Adipocyte (in vitro differentiated cells): ENCODE measurements around the gene ATP6V1C2.
"Not testable (repeated sequence)": the region's sequence is repeated elsewhere in the genome, so short reads cannot be mapped to it uniquely, and the experiment has no call there.

Experiments
- DNase-seq: peaks from one replicate; pipeline ENCODE4 v3.0.0-alpha.2; 2015; ENCODE audit warnings: low read depth
- H3K27me3 ChIP-seq: replicated peaks from 2 replicates; pipeline ENCODE4 v1.7.0; 2013; ENCODE audit warnings: mild to moderate bottlenecking, low read length, moderate library complexity; ENCODE audit not compliant: control insufficient read depth, insufficient read depth
- H3K36me3 ChIP-seq: 2 replicates; pipeline ENCODE4 v1.7.0; 2013; ENCODE audit warnings: low read length, mild to moderate bottlenecking, moderate library complexity; ENCODE audit not compliant: control insufficient read depth, insufficient read depth, severe bottlenecking
- H3K4me1 ChIP-seq: 2 replicates; pipeline ENCODE4 v1.7.0; 2013; ENCODE audit warnings: mild to moderate bottlenecking, low read length, moderate library complexity; ENCODE audit not compliant: control insufficient read depth, insufficient read depth
- H3K4me3 ChIP-seq: 2 replicates; pipeline ENCODE4 v1.7.0; 2013; ENCODE audit warnings: mild to moderate bottlenecking, low read length, moderate library complexity
- H3K9ac ChIP-seq: 2 replicates; pipeline ENCODE4 v1.7.0; 2013; ENCODE audit warnings: mild to moderate bottlenecking, low read length, moderate library complexity
- H3K9me3 ChIP-seq: 2 replicates; pipeline ENCODE4 v1.7.0; 2013; ENCODE audit warnings: mild to moderate bottlenecking, low read length, moderate library complexity; ENCODE audit not compliant: control insufficient read depth

The ATP6V1C2 gene

DNA sequence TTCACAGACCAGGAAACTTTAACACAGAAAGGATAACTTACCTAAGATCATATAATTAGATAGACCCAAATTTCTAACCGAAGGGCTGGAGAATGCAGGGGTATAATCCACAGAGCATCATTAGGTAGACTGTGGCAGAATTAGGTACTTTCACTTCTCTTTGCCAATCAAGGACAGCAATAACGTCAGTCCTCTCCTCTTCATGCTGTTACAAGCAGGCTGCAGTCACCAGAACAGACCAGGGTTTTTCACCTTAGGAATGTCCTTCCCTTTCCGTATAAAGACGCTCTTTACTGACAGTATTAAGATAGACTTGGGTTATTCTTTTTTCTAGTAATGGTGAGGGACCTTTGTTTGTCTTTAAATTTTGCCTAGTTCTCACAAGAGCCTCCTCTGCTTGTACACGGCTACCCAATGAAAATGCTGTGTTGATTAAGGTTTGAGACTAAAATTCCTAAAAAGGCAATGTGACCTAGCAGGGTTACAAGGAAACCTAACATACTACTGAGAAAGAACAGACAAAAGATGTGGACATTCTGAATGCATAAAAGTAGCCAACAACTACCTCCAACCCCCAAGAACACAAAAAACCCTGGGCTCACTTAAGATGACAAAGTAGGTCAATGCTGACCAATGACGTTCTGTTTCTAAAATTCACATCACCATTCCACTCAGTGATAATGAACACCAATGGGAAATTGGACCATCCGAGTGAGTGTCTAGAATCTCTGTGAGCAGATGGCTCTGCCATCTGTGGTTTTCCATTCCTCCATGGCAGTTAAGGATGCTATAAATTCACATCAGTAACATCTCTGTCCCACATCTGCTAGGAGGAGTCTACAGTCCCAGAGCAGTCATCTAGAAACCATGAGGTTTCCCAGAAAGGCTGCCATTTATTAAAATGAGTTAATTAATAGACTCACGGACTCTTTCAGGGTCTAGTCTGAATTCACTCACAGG, 89.1 kb downstream of the ATP6V1C2 start:
- peaks cover 28% of the 10 kb centered on the region for H3K4me1 ChIP-seq
- no peaks in the 10 kb centered on the region for H3K36me3 ChIP-seq
- H3K9ac ChIP-seq, result peak overlapping the region; percentile 89
- DNase-seq, result peak; percentile 24
- no peaks in the 10 kb centered on the region for H3K27me3 ChIP-seq
- peak overlapping the region; percentile 89 for H3K4me3 ChIP-seq
- H3K9me3 ChIP-seq, result no peaks in the 10 kb centered on the region

DNA sequence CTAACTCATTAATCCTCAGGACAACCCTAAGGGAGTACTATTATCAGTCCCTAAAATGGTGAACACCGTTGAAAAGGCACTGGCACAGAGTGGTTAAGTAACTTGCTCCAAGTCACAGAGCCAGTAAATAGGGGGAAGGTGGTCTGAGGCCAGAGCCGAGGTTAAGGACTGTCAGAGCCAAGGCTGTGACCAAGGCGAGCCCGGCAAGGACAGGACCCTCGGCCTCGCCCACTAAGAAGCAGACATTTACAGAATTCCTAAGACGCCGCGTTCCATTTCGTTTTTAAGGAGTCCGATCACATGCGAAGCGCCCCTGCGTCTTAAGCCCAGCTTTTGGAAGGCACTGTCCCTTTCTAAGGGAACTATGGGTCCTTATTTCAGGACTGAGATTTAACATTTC, 90.1 kb downstream of the ATP6V1C2 start:
- Histone ChIP-seq H3K9ac (peak overlapping the region; percentile 89), H3K36me3 (no peaks in the 10 kb centered on the region), H3K4me3 (peak overlapping the region; percentile 89), H3K4me1 (peaks cover 28% of the 10 kb centered on the region), H3K9me3 (no peaks in the 10 kb centered on the region), H3K27me3 (no peaks in the 10 kb centered on the region)
- DNase-seq, result peak; percentile 54

DNA sequence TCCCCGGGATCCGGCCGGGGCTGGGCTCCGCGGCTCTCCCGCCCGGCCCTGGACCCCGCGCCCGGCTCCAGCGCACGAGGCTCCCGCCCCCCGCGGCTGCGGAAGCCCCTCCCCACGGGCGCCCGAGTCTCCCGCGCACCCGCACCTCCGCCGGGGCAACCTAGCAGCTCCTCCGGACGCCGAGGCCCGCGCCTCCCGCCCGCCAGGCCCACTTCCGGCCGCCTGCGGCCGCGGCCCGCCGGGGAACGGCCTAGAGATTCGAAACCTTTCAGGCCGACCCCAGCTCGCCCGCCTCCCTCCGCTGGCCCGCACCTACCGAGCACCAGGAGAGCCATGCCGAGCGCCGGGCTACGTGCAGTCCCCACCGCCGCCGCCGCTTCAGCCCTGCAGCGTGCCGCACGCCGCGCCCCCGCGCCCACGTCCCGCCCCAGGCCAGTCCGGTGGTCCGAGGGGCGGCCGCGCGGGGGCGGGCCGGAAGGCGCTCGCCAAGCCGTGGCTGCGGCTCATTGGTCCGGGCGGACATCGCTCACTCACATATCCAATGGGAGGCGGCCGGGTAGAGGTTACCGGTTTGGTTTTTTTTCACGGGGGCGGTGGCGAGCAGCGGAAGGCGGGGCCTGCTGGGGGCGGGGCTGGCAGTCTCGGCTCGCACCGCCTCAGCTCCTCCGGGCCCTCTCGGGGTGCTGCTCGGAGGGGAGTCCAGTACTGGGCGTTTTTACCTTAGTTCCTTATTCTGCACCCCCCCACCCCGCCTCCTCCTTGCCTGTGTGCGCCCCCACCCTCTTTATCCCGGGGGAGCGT, 91.1 kb downstream of the ATP6V1C2 start, which contains the start of gene PDIA6:
Gene PDIA6, minus strand, starts transcription at position 424 of the 801 bp plus-strand sequence. Its CDS starts 89 bp downstream, at position 335.
- Histone ChIP-seq H3K4me1 (peaks cover 28% of the 10 kb centered on the region), H3K9ac (peak within 1 kb of the TSS; percentile 89), H3K36me3 (no peaks in the 10 kb centered on the region), H3K27me3 (peaks cover 2% of the 10 kb centered on the region), H3K4me3 (peak within 1 kb of the TSS; percentile 89), H3K9me3 (no peaks in the 10 kb centered on the region)
- DNase-seq, result peak; percentile 99

DNA sequence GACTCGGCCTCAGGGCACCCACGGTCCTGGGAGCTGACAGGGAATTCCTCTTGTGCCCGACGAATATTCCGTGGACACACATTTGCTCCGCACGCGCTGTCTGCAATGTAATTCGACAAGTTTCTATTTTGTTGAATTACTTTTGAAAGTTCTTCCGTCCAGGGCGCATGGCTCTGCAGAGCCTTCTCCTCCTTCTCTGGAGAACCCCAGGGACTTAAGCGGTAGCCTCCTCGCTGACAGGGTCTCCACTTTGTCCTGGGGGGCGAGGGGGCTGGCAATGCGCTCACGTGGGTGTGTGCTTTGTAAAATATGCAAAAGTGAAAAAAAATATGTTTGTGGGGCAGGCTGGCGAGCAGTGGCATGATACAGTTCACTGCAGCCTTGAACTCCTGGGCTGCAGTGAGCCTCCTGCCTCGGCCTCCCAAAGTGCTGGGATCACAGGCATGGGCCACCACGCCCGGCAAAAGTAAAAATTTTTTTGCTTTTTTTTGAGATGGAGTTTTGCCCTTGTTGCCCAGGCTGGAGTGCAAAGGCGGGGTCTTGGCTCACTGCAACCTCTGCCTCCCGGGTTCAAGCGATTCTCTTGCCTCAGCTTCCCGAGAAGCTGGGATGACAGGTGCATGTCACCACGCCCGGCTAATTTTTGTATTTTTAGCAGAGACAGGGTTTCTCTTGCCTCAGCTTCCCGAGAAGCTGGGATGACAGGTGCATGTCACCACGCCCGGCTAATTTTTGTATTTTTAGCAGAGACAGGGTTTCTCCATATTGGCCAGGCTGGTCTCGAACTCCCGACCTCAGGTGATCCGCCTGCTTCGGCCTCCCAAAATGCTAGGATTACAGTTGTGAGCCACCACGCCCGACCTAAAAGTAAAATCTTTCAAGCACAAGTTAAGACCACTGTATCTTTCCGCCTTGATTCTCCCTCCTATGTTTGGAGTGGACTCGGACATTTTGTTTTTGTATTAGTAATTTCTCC, 92.0 kb downstream of the ATP6V1C2 start:
- Histone ChIP-seq H3K4me3 (peak overlapping the region; percentile 89), H3K9ac (peak overlapping the region; percentile 89), H3K4me1 (peaks cover 28% of the 10 kb centered on the region)
- H3K27me3 ChIP-seq, H3K9me3 ChIP-seq, DNase-seq, H3K36me3 ChIP-seq: not testable (repeated sequence)

DNA sequence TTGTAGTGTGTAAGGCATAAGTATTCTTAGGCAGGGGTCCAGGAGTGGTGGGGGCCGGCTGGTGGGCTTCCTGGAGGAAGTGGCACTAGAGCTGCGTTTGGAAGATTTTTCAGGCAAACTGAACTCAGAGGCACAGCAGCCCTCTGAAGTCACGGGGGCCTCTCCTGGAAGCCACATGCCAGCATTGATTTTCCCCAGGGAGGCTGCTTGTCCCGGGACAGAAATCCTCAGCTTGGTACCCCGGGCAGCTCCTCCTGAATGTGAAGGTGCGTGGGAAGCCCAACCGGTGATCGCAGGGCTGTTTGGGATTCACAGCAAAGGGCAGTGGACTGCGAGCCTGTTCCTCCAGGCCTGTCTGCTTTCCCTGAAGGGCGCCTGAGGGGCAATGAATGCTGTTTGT, 92.7 kb downstream of the ATP6V1C2 start:
- peaks cover 10% of the 10 kb centered on the region for H3K27me3 ChIP-seq
- no peak for DNase-seq
- H3K4me3 ChIP-seq, result no peak overlapping the region
- no peaks in the 10 kb centered on the region for H3K36me3 ChIP-seq
- no peaks in the 10 kb centered on the region for H3K9me3 ChIP-seq
- peaks cover 28% of the 10 kb centered on the region for H3K4me1 ChIP-seq
- peak overlapping the region; percentile 14 for H3K9ac ChIP-seq

DNA sequence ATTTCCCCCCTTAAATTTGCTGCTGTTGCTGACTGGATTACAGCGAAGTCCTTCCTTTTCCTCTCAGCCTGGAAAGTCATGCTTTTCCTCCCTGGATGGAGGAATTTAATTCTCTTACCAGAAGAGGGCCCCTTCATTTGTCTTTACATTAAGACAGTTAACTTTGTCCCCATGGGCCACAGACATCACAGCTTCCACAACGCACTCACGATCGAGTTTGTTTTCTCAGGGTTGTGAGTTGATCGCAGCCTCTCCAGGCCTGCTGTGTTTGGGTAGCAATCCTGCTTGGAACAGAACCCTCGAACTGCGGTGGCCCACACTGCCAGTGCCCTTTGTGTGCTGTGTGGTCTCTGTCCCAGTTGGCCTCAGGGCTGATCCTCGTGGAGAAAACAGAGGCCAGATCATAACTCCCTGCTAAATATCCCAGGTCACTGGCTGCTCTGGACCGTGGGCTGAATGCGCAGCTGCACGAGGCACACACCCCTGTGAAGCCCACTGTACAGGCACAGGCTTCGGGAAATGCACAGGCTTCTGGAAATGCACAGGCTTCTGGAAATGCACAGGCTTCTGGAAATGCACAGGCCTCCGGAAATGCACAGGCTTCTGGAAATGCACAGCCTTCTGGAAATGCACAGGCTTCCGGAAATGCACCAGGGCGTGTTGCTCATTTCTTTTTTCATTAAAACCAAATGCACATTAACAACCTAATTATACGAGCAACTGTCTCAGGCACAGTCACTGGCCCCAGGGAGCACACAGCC, 93.3 kb downstream of the ATP6V1C2 start:
- Histone ChIP-seq H3K4me1 (peaks cover 28% of the 10 kb centered on the region), H3K27me3 (peaks cover 16% of the 10 kb centered on the region), H3K36me3 (no peaks in the 10 kb centered on the region), H3K9me3 (no peaks in the 10 kb centered on the region), H3K4me3 (no peak overlapping the region), H3K9ac (peak overlapping the region; percentile 14)
- peak; percentile 8 for DNase-seq

DNA sequence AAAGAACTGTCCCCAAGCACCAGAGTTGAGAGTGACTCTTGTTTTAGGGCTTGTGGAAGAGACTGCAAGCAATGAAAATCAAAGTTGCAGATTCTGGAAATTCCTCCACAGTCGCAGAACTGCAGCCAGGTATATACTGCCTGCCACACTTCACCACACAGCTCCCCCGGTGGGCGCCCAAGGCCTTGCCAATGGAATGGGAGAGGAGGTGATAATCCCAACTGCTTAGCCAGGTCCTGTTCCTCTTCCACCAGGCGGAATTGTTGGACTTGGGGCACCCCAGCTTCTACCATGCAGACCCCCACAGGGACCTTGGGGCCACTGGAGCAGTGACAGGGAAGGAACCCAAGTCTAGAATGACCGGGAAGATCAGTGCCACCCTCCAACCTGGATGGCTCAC, 96.0 kb downstream of the ATP6V1C2 start:
- no peak overlapping the region for H3K4me3 ChIP-seq
- H3K9ac ChIP-seq, result no peak overlapping the region
- H3K9me3 ChIP-seq, result no peaks in the 10 kb centered on the region
- H3K4me1 ChIP-seq, result peaks cover 10% of the 10 kb centered on the region
- no peaks in the 10 kb centered on the region for H3K36me3 ChIP-seq
- DNase-seq, result no peak
- H3K27me3 ChIP-seq, result peaks cover 34% of the 10 kb centered on the region

DNA sequence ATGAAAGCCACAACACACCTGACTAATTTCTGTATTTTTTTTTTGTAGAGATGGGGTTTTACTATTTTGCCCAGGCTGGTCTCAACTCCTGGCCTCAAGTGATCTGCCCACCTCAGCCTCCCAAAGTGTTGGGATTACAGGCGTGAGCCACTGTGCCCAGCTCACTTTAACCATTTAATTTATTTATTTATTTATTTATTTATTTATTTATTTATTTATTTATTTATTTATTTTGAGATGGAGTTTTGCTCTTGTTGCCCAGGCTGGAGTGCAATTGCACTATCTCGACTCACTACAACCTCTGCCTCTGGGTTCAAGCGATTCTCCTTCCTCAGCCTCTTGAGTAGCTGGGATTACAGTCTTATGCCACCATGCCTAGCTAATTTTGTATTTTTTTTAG, 96.9 kb downstream of the ATP6V1C2 start:
- H3K27me3 ChIP-seq, result peaks cover 42% of the 10 kb centered on the region
- not testable (repeated sequence) for H3K9me3 ChIP-seq, H3K36me3 ChIP-seq, DNase-seq, H3K4me1 ChIP-seq, H3K4me3 ChIP-seq, H3K9ac ChIP-seq

DNA sequence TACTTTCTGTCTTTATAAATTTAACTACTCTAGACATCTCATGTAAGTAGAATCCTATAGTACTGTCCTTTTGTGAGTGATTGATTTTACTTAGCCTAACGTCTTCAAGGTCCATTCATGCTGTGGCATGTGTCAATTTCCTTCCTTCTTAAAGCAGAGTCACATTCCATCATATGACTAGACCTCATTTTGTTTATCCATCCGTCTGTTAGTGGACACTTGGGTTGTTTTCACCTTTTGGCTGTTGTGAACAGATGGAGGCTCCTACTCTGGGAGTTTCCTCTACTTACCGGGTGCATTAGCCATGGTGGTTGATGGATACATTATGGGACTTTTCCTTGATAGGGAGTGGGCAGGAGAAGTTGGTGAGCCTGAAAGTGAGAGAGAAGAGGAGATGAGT, 97.6 kb downstream of the ATP6V1C2 start:
- no peaks in the 10 kb centered on the region for H3K9me3 ChIP-seq
- no peak overlapping the region for H3K4me3 ChIP-seq
- H3K27me3 ChIP-seq, result peaks cover 49% of the 10 kb centered on the region
- H3K36me3 ChIP-seq, result no peaks in the 10 kb centered on the region
- no peak overlapping the region for H3K9ac ChIP-seq
- peaks cover 10% of the 10 kb centered on the region for H3K4me1 ChIP-seq
- DNase-seq, result no peak

DNA sequence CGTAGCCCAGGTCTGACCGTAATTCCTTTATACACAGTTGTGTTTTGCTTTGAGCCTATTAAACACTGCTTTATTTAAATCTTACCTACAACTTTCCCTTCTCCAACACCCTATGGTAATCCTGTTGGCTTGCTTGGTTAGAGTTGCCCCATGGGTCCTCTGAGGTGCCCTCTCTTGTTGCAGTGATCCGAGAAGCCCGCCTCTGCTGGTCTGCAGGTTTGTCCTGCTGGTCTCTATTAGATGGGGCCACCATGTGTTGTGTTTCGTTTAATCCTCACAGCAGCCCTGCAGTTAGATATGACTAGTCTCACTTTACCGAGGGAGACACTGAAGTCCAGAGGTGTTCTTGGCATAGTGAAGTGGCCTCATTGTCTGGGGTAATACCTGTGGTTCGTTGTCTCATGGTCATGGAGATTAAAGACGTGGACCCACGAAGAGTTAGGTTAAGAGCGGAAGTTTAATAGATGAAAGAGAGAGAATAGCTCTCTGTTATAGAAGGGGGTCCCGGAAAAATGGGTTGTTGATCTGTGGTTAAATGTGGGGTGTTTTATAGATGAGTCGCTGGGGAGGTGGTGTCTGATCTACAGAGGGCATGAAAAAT, 98.4 kb downstream of the ATP6V1C2 start:
- Histone ChIP-seq H3K27me3 (peaks cover 55% of the 10 kb centered on the region), H3K9me3 (no peaks in the 10 kb centered on the region), H3K9ac (no peak overlapping the region), H3K36me3 (no peaks in the 10 kb centered on the region), H3K4me1 (peaks cover 3% of the 10 kb centered on the region), H3K4me3 (no peak overlapping the region)
- DNase-seq, result no peak
